Nephron progenitor cell (in vitro differentiated cells): ENCODE measurements around the gene ANGPTL4.
"Not testable (repeated sequence)": the region's sequence is repeated elsewhere in the genome, so short reads cannot be mapped to it uniquely, and the experiment has no call there.

ENCODE experiments used
- DNase-seq: peaks from one replicate; pipeline ENCODE4 v3.0.0; 2021
- H3K27ac Mint-ChIP-seq: 2 replicates; pipeline ENCODE4 v1.8.0; 2021; ENCODE audit warnings: mild to moderate bottlenecking, moderate library complexity, mixed read lengths
- H3K27me3 Mint-ChIP-seq: 2 replicates; pipeline ENCODE4 v1.8.0; 2021; ENCODE audit warnings: mild to moderate bottlenecking, low read depth, mixed read lengths; ENCODE audit not compliant: poor library complexity
- H3K36me3 Mint-ChIP-seq: 2 replicates; pipeline ENCODE4 v1.8.0; 2021; ENCODE audit warnings: low read depth, mixed read lengths
- H3K4me1 Mint-ChIP-seq: 2 replicates; pipeline ENCODE4 v1.8.0; 2021; ENCODE audit warnings: mixed read lengths
- H3K4me3 Mint-ChIP-seq: 2 replicates; pipeline ENCODE4 v1.8.0; 2021; ENCODE audit warnings: mild to moderate bottlenecking, moderate library complexity, mixed read lengths
- H3K9me3 Mint-ChIP-seq: 2 replicates; pipeline ENCODE4 v1.8.0; 2021; ENCODE audit warnings: mild to moderate bottlenecking, moderate library complexity, mixed read lengths
- TF ChIP-seq, protein P1 (sequence below): fragments of 200-600 bp; sonication (generic); IDR thresholded peaks from 2 replicates; pipeline ENCODE4 v1.5.0; 2021; ENCODE audit warnings: antibody characterized with exemption

ANGPTL4 gene, protein sequence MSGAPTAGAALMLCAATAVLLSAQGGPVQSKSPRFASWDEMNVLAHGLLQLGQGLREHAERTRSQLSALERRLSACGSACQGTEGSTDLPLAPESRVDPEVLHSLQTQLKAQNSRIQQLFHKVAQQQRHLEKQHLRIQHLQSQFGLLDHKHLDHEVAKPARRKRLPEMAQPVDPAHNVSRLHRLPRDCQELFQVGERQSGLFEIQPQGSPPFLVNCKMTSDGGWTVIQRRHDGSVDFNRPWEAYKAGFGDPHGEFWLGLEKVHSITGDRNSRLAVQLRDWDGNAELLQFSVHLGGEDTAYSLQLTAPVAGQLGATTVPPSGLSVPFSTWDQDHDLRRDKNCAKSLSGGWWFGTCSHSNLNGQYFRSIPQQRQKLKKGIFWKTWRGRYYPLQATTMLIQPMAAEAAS

DNA sequence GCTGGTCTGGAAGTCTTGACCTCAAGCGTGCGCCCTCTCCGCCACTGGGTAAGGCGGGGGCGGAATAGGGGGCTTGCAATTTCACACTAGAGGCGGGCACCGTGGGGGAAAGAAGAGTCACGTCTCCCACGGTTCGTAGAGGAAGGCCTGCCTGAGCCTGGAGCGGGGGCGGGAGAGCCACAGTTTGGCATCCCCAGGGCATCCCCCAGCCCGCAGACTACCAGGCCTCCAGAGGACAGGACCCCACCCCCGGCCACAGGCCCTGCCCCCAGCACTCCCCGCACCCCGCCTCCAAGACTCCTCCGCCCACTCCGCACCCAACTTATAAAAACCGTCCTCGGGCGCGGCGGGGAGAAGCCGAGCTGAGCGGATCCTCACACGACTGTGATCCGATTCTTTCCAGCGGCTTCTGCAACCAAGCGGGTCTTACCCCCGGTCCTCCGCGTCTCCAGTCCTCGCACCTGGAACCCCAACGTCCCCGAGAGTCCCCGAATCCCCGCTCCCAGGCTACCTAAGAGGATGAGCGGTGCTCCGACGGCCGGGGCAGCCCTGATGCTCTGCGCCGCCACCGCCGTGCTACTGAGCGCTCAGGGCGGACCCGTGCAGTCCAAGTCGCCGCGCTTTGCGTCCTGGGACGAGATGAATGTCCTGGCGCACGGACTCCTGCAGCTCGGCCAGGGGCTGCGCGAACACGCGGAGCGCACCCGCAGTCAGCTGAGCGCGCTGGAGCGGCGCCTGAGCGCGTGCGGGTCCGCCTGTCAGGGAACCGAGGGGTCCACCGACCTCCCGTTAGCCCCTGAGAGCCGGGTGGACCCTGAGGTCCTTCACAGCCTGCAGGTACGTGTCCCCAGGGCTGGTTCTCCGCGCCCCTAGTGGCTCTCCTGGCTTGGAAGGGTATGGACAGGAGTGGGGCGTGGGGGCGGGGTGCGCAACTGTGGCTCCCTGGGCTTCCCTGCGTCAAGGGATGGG is at the start of gene ANGPTL4:
Gene ANGPTL4 (plus strand): TSS at position 353 of the 969 bp plus-strand sequence. CDS start 167 bp downstream, at position 520.
- peaks cover 15% of the 10 kb centered on the region for H3K36me3 Mint-ChIP-seq
- TF ChIP-seq, protein P1, sequence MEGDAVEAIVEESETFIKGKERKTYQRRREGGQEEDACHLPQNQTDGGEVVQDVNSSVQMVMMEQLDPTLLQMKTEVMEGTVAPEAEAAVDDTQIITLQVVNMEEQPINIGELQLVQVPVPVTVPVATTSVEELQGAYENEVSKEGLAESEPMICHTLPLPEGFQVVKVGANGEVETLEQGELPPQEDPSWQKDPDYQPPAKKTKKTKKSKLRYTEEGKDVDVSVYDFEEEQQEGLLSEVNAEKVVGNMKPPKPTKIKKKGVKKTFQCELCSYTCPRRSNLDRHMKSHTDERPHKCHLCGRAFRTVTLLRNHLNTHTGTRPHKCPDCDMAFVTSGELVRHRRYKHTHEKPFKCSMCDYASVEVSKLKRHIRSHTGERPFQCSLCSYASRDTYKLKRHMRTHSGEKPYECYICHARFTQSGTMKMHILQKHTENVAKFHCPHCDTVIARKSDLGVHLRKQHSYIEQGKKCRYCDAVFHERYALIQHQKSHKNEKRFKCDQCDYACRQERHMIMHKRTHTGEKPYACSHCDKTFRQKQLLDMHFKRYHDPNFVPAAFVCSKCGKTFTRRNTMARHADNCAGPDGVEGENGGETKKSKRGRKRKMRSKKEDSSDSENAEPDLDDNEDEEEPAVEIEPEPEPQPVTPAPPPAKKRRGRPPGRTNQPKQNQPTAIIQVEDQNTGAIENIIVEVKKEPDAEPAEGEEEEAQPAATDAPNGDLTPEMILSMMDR = no peak
- H3K4me1 Mint-ChIP-seq = peaks cover 43% of the 10 kb centered on the region
- peaks cover 4% of the 10 kb centered on the region for H3K9me3 Mint-ChIP-seq
- H3K4me3 Mint-ChIP-seq = peak within 1 kb of the TSS; percentile 83
- no peak within 1 kb of the TSS for H3K27ac Mint-ChIP-seq
- peak; percentile 74 for DNase-seq
- peaks cover 49% of the 10 kb centered on the region for H3K27me3 Mint-ChIP-seq

DNA sequence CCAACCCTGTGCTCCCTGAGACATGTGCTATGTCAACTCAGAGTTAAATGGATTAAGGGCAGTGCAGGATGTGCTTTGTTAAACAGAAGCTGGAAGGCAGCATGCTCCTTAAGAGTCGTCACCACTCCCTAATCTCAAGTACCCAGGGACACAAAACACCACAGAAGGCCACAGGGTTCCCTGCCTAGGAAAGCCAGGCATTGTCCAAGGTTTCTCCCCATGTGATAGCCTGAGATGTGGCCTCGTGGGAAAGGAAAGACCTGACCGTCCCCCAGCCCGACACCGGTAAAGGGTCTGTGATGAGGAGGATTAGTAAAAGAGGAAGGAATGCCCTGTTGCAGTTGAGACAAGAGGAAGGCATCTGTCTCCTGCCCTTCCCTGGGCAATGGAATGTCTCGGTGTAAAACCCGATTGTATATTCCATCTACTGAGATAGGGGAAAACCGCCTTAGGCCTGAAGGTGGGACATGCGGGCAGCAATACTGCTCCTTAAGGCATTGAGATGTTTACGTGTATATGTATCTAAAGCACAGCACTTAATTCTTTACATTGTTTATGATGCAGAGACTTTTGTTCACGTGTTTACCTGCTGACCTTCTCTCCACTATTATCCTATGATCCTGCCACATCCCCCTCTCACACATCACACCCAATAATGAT is 48.8 kb upstream of the ANGPTL4 start:
- H3K36me3 Mint-ChIP-seq = peaks cover 30% of the 10 kb centered on the region
- not testable (repeated sequence) for DNase-seq, H3K4me3 Mint-ChIP-seq, H3K27me3 Mint-ChIP-seq, H3K27ac Mint-ChIP-seq, H3K9me3 Mint-ChIP-seq
- peaks cover 17% of the 10 kb centered on the region for H3K4me1 Mint-ChIP-seq

DNA sequence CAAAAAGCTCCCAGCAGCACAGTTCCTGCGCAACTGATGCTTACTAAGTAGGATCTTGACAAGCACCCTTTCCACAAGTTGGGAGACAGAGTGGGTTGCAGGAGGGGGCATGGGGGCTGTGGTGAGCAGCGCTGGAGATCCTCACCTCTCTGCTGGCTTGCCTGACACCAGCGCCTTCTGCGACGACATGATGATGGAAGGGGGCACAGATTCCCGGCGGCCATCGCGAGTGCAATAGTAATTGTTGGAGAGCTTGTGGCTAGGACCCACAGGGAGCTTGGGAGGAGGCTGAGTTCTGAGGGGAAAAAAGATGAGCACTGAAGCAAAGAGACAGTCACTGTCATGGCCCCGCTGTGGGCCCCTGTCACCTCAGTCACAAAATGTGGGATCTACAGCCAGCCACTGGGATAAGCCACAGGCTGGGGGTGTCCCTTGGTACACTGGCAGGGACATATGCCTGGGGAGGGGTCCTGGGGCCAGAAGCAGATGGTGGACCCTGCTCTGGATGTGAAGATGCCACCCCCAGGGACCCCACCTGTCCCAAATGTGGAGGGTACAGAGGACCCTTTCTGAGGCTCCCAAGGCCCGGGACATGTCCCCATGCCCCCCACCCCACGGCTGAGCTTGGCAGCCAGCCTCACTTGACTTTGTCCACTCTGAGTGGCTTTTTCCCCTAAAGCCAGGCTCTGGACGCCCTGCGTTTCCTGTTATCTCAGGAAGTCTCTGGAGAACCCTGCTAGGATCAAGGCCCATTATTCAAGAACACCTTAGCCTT is 47.4 kb upstream of the ANGPTL4 start:
- TF ChIP-seq, protein P1 = no peak
- no peaks in the 10 kb centered on the region for H3K27me3 Mint-ChIP-seq
- DNase-seq = no peak
- no peaks in the 10 kb centered on the region for H3K9me3 Mint-ChIP-seq
- peaks cover 23% of the 10 kb centered on the region for H3K4me1 Mint-ChIP-seq
- H3K4me3 Mint-ChIP-seq = no peak overlapping the region
- H3K27ac Mint-ChIP-seq = peak overlapping the region; percentile 22
- peaks cover 19% of the 10 kb centered on the region for H3K36me3 Mint-ChIP-seq

DNA sequence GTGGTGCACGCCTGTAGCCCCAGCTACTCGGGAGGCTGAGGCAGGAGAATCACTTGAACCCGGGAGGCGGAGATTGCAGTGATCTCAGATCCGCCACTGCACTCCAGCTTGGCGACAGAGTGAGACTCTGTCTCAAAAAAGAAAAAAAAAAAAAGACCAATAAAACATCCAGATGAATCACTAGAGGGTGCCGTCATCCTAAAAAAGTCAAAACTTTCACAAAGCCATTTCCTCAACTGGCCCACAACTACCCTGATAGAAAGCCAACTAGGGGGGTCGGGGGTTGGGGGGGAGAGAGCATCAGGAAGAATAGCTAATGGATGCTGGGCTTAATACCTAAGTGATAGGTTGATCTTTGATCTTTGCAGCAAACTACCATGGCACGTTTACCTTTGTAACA is 45.1 kb upstream of the ANGPTL4 start:
- not testable (repeated sequence) for DNase-seq, H3K27ac Mint-ChIP-seq, H3K27me3 Mint-ChIP-seq, H3K9me3 Mint-ChIP-seq
- H3K36me3 Mint-ChIP-seq = peaks cover 19% of the 10 kb centered on the region
- peaks cover 40% of the 10 kb centered on the region for H3K4me1 Mint-ChIP-seq
- peak overlapping the region; percentile 47 for H3K4me3 Mint-ChIP-seq

DNA sequence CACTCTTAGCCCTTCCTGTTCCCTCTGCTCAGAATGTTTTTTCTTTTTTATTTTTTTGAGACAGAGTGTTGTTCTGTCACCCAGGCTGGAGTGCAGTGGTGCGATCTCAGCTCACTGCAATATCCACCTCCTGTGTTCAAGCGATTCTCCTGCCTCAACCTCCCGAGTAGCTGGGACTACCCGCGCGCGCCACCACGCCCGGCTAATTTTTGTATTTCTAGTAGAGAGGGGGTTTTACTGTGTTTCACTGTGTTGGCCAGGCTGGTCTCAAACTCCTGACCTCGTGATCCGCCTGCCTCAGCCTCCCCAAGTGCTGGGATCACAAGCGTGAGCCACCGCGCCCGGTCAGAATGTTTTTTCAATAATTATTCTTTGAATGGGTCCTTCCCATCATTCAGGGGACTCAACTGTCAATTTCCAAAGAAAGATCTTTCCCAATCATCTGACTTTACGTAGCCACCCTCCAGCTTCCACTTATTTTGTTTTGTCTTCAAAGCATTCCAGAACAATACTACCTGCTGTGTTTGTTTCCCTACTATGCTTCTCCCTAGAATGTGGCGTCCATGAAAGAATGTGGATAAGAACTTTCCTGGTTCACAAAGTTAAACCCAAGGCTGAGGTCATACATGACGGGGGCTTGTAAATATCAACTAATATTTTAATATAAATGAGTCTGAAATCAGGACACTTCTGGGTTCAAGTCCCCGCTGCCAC is 44.0 kb upstream of the ANGPTL4 start:
- Mint-ChIP-seq H3K4me3 (peak overlapping the region; percentile 100), H3K9me3 (no peaks in the 10 kb centered on the region), H3K36me3 (peaks cover 12% of the 10 kb centered on the region), H3K27ac (peak overlapping the region; percentile 98), H3K27me3 (no peaks in the 10 kb centered on the region), H3K4me1 (peaks cover 40% of the 10 kb centered on the region)
- TF ChIP-seq, protein P1 = no peak
- DNase-seq = no peak
